ENCODE results near the gene CD6. TPM values are rescaled to one million over a fixed set of nuclear protein-coding genes. Genes with fewer than 3 reads are reported as not detected.

Gene CD6
- total and polyA plus RNA-seq, 2 of the 8 experiments (the other 6 are each of a cell fraction or from before 2014, with no cell fraction given) = 0.03 TPM; not detected in 1

DNA sequence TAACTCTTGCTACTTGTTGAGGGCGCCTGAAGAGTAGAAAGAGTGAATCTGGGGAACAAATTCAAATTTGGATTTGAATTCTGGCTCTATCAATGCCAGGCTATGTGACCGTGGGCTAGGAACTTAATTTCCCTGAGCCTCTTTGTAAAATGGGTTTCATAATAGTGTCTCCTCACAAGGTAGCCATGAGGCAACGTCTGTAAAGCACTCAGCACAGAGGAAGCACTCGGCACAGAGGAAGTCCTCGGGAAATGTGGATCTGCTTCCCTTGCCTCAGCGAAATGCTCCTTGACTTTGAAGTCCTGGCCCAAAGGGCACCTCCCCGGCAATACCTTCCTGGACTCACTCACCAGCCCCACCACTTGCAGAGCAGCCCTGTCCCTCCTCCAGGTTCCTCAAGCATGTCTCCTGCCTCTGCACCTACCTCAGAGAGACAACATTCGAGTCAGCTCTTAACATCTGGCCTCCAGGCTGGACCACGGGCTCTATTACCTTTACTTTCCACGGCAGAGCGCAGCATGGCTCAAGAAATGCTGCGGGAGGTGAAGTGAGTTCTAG, 17.7 kb downstream of the CD6 start:
- H3K27ac ChIP-seq (ENCODE audit: low read depth, low read length) = no peak overlapping the region

More for the DNA sequence above, 17.7 kb downstream of the CD6 start:
- no peaks in the 10 kb centered on the region for H3K9me3 ChIP-seq (ENCODE audit: insufficient read depth in 2 of 2, low read depth in 1 of 2, low read length in 1 of 2)
- no peak overlapping the region for H3K18ac ChIP-seq (ENCODE audit: extremely low read depth, low read length)
- H3K23me2 ChIP-seq (ENCODE audit: low read depth, low read length) = peaks cover 2% of the 10 kb centered on the region; the same call in 1 of the 2 replicates
- peaks cover 0 to 3% (median 0%) of the 10 kb centered on the region in 4 experiments; a peak in 2 of 7 replicates for H3K27me3 ChIP-seq (replicated peaks in 1 of 4; ENCODE audit: control insufficient read depth in 3 of 4, extremely low read depth in 1 of 4, insufficient read depth in 3 of 4, low read length in 3 of 4)
- no peak overlapping the region for H2BK12ac ChIP-seq (ENCODE audit: low read depth, low read length)
- FAIRE-seq = no peak
- peaks cover 0 to 3% of the 10 kb centered on the region in 2 experiments for H4K20me1 ChIP-seq (replicated peaks in 1 of 2; ENCODE audit: control insufficient read depth in 1 of 2, insufficient read depth in 2 of 2, low read length in 2 of 2)
- H3K4me1 ChIP-seq (replicated peaks in 1 of 4; ENCODE audit: control insufficient read depth in 3 of 4, insufficient read depth in 4 of 4, low read length in 3 of 4) = no peaks in the 10 kb centered on the region
- H3K4ac ChIP-seq (replicated peaks; ENCODE audit: insufficient read length, low read depth, low read length) = no peak overlapping the region
- no peaks in the 10 kb centered on the region for H3K79me1 ChIP-seq (ENCODE audit: low read depth, low read length)
- no peak overlapping the region for H2BK20ac ChIP-seq (ENCODE audit: low read length)
- 89% methylated on average over 12 of the region's 12 CpGs; no CpG with 5 or more reads in 1 of the 2 experiments for WGBS, 2 experiments (ENCODE audit: extremely low coverage in 1 of 2, insufficient coverage in 1 of 2, insufficient read length in 1 of 2, insufficient replicate concordance in 2 of 2, low coverage in 1 of 2, low lambda C conversion rate in 2 of 2, missing lambda C conversion rate in 1 of 2)
- no peak overlapping the region for H4K8ac ChIP-seq (ENCODE audit: extremely low read depth, insufficient read depth, low read length)
- no peak overlapping the region for H2BK15ac ChIP-seq (ENCODE audit: low read length)
- no peak overlapping the region for H3K9ac ChIP-seq (replicated peaks in 1 of 4; ENCODE audit: extremely low read depth in 1 of 4, low read depth in 3 of 4, low read length in 3 of 4)
- no peak overlapping the region for H3K4me2 ChIP-seq (ENCODE audit: insufficient read depth in 1 of 2, low read depth in 2 of 2, low read length in 2 of 2)
- H3K4me3 ChIP-seq (ENCODE audit: extremely low read depth in 1 of 4, insufficient read depth in 2 of 4, low read depth in 3 of 4, low read length in 4 of 4) = no peak overlapping the region
- H3K79me2 ChIP-seq (ENCODE audit: control insufficient read depth in 1 of 2, insufficient read depth in 2 of 2, low read length in 2 of 2) = no peaks in the 10 kb centered on the region
- TF ChIP-seq GTF2F1 (IDR thresholded peaks at IDR 0.05; ENCODE audit: borderline replicate concordance, low read depth, low read length) (no peak), HDAC6 (IDR thresholded peaks at IDR 0.05; ENCODE audit: low read depth, low read length) (no peak), SIX5 (IDR thresholded peaks at IDR 0.05; ENCODE audit: low read depth, low read length) (no peak), MAFK (IDR thresholded peaks at IDR 0.05; ENCODE audit: low read depth, low read length) (no peak), KDM4A (IDR thresholded peaks at IDR 0.05; ENCODE audit: low read depth, low read length, severe bottlenecking) (no peak)
- H2BK120ac ChIP-seq (replicated peaks; ENCODE audit: low read depth, low read length) = no peak overlapping the region
- no peak overlapping the region for H4K5ac ChIP-seq (ENCODE audit: insufficient read length, low read depth, low read length)
- CTCF ChIA-PET (ENCODE audit: partially characterized antibody) = interaction anchor here (1.5 kb wide), 2 partner anchors 9 kb away, joined by 3 read pairs; no protein-coding TSS in a partner anchor
- no peak overlapping the region for H3K23ac ChIP-seq (ENCODE audit: insufficient read length)
- H2AK5ac ChIP-seq (ENCODE audit: low read depth, low read length) = no peak overlapping the region
- H3K56ac ChIP-seq (replicated peaks; ENCODE audit: insufficient read length, low read depth, low read length) = no peak overlapping the region
- no peak overlapping the region for H4K91ac ChIP-seq (replicated peaks; ENCODE audit: insufficient read length, low read length)
- no peaks in the 10 kb centered on the region for H3K36me3 ChIP-seq (ENCODE audit: control insufficient read depth in 2 of 4, insufficient read depth in 4 of 4, low read length in 3 of 4)
- POLR2A ChIA-PET (ENCODE audit: partially characterized antibody) = no interaction called here
- H3K14ac ChIP-seq (ENCODE audit: insufficient read length) = no peak overlapping the region
- no peak for DNase-seq (ENCODE audit: low read depth in 1 of 2, low spot score in 2 of 2)
- no peak overlapping the region for H2BK5ac ChIP-seq (ENCODE audit: low read depth, low read length)
- 0 out of 2 replicates have a peak overlapping the region, but pooled peaks have one; percentile 53 for H2AFZ ChIP-seq (ENCODE audit: low read length)

All from H1 (cell line).